SK-N-SH (cell line): Measurements from ENCODE around the gene CORT. TPM values are rescaled to one million over a fixed set of nuclear protein-coding genes. Genes with fewer than 3 reads are reported as not detected.
A peak's percentile ranks its signal among the peaks of the same experiment; 100 is the strongest.

Experiments used
- CTCF ChIA-PET: fragments of 300-600, 350-600 bp; formaldehyde crosslinking; extraction: SDS; loops from one replicate; lab custom pipeline; 2021; lab: Yijun Ruan, JAX
- POLR2A ChIA-PET: fragments of 350-600 bp; sonication (Branson Sonifier 250); formaldehyde crosslinking; extraction: SDS; loops from one replicate; lab custom pipeline; 2020; ENCODE audit warnings: antibody characterized with exemption, inconsistent platforms; lab: Yijun Ruan, JAX
- DNase-seq: peaks from one replicate; pipeline ENCODE4 v3.0.0; 2012
- H2AFZ ChIP-seq: fragments of 200-600 bp; sonication (generic); 2 replicates; pipeline ENCODE4 v1.8.1; 2016; ENCODE audit warnings: antibody characterized with exemption, mild to moderate bottlenecking, low read depth
- H3F3A ChIP-seq: fragments of 200-600 bp; sonication (generic); replicated peaks from 2 replicates; pipeline ENCODE3; 2016; ENCODE audit warnings: antibody characterized with exemption, mild to moderate bottlenecking; ENCODE audit not compliant: insufficient read depth
- H3K27ac ChIP-seq, 2 experiments: fragments of 200-500 bp in 1 of 2; fragments of 200-600 bp in 1 of 2; sonication (Bioruptor generic) in 1 of 2; sonication (generic), shearing (Covaris generic) in 1 of 2; 2 replicates each; pipeline versions ENCODE4 v1.5.1 to v1.6.1; 2014 to 2016; ENCODE audit warnings: low read depth in 2 of 2, inconsistent platforms in 1 of 2, low read length in 1 of 2, mild to moderate bottlenecking in 1 of 2, mixed read lengths in 1 of 2
- H3K27me3 ChIP-seq: fragments of 200-600 bp; sonication (generic), shearing (Covaris generic); 2 replicates; pipeline ENCODE4 v1.6.1; 2016; ENCODE audit warnings: mixed run types; ENCODE audit not compliant: insufficient read depth
- H3K36me3 ChIP-seq, 2 experiments: fragments of 200-500 bp in 1 of 2; fragments of 200-600 bp in 1 of 2; sonication (Bioruptor generic) in 1 of 2; sonication (generic) in 1 of 2; replicated peaks in 1 of 2; 2 replicates each; pipeline versions ENCODE3 to v1.5.1; 2014 to 2016; ENCODE audit warnings: low read length in 1 of 2, mild to moderate bottlenecking in 1 of 2; ENCODE audit not compliant: insufficient read depth in 2 of 2, control insufficient read depth in 1 of 2
- H3K4me1 ChIP-seq, 2 experiments: fragments of 200-500 bp in 1 of 2; fragments of 200-600 bp in 1 of 2; sonication (Bioruptor generic) in 1 of 2; sonication (generic), shearing (Covaris generic) in 1 of 2; 2 replicates each; pipeline versions ENCODE4 v1.5.1 to v1.6.1; 2014 to 2016; ENCODE audit warnings: low read depth in 1 of 2, low read length in 1 of 2, mixed run types in 1 of 2; ENCODE audit not compliant: insufficient read depth in 2 of 2, control insufficient read depth in 1 of 2
- H3K4me2 ChIP-seq: fragments of 200-600 bp; sonication (generic), shearing (Covaris generic); 2 replicates; pipeline ENCODE4 v1.6.1; 2017; ENCODE audit warnings: mixed run types
- H3K4me3 ChIP-seq, 2 experiments: fragments of 200-500 bp in 1 of 2; fragments of 200-600 bp in 1 of 2; sonication (Bioruptor generic) in 1 of 2; sonication (generic), shearing (Covaris generic) in 1 of 2; 2 replicates each; pipeline versions ENCODE4 v1.5.1 to v1.8.1; 2014 to 2016; ENCODE audit warnings: low read depth in 2 of 2, inconsistent platforms in 1 of 2, low read length in 1 of 2, mild to moderate bottlenecking in 1 of 2, mixed read lengths in 1 of 2, moderate library complexity in 1 of 2
- H3K79me2 ChIP-seq: fragments of 200-600 bp; sonication (generic); 2 replicates; pipeline ENCODE4 v1.8.1; 2017; ENCODE audit warnings: mild to moderate bottlenecking; ENCODE audit not compliant: insufficient read depth
- H3K9ac ChIP-seq: fragments of 200-600 bp; sonication (generic); 2 replicates; pipeline ENCODE4 v1.6.1; 2017; ENCODE audit warnings: mixed run types
- H3K9me2 ChIP-seq: fragments of 200-600 bp; sonication (generic); 2 replicates; pipeline ENCODE4 v1.6.1; 2017; ENCODE audit warnings: mixed run types
- H3K9me3 ChIP-seq: fragments of 200-600 bp; sonication (generic); 2 replicates; pipeline ENCODE4 v1.6.1; 2017; ENCODE audit warnings: mixed run types, mild to moderate bottlenecking, moderate library complexity
- H4K20me1 ChIP-seq: fragments of 200-600 bp; sonication (generic); 2 replicates; pipeline ENCODE4 v1.6.1; 2017; ENCODE audit warnings: mild to moderate bottlenecking, mixed run types; ENCODE audit not compliant: insufficient read depth
- ELF1 ChIP-seq: IDR thresholded peaks from 2 replicates; pipeline ENCODE4 v1.4.0; 2012
- EP300 ChIP-seq, 2 experiments: IDR thresholded peaks; 2 replicates each; pipeline versions ENCODE4 v1.4.0 to v1.6.1; 2012; ENCODE audit warnings: borderline replicate concordance in 1 of 2, low read depth in 1 of 2, low read length in 1 of 2
- FOXM1 ChIP-seq: IDR thresholded peaks from 2 replicates; pipeline ENCODE4 v1.4.0; 2012; ENCODE audit warnings: low read depth, mild to moderate bottlenecking
- MEF2A ChIP-seq: IDR thresholded peaks from 2 replicates; pipeline ENCODE4 v1.4.0; 2012; ENCODE audit warnings: low read depth, borderline replicate concordance
- RAD21 ChIP-seq: IDR thresholded peaks from 2 replicates; pipeline ENCODE4 v1.6.1; 2012; ENCODE audit warnings: mild to moderate bottlenecking, low read length
- RCOR1 ChIP-seq: fragments of 150-350 bp; IDR thresholded peaks from 2 replicates; pipeline ENCODE4 v1.6.1; 2017; ENCODE audit warnings: antibody characterized with exemption, low read length
- SMC3 ChIP-seq: IDR thresholded peaks from 2 replicates; pipeline ENCODE4 v1.6.1; 2012; ENCODE audit warnings: low read depth, low read length, improper control_type of control experiment
- TAF1 ChIP-seq: IDR thresholded peaks from 2 replicates; pipeline ENCODE4 v1.6.1; 2012; ENCODE audit warnings: low read depth, mild to moderate bottlenecking, low read length, moderate library complexity, borderline replicate concordance
- TCF12 ChIP-seq: IDR thresholded peaks from 2 replicates; pipeline ENCODE4 v1.4.0; 2012
- TEAD4 ChIP-seq: IDR thresholded peaks from 2 replicates; pipeline ENCODE4 v1.4.0; 2012; ENCODE audit warnings: mild to moderate bottlenecking, borderline replicate concordance; ENCODE audit not compliant: insufficient read depth
- WGBS: methylation state at CpG from one replicate; pipeline ENCODE4 v1.1.6; 2017; ENCODE audit warnings: low lambda C conversion rate; 5-methylcytosine and 5-hydroxymethylcytosine counted together
- polyA plus RNA-seq, 3 experiments: library from polyadenylated mRNA; depleted of rRNA; stranded (reverse); fragments of >200 nt; gene quantifications; 2 replicates each; pipeline ENCODE4 v1.2.3, GENCODE V29; 2012
- TF ChIP-seq, protein P1 (sequence below): IDR thresholded peaks from 2 replicates; pipeline ENCODE4; 2012
- TF ChIP-seq, protein P2 (sequence below): fragments of 200-600 bp; sonication (generic); IDR thresholded peaks from 2 replicates; pipeline ENCODE4 v1.6.1; 2017; ENCODE audit warnings: antibody characterized with exemption, mild to moderate bottlenecking, moderate library complexity
- TF ChIP-seq, protein P3 (sequence below): fragments of 150-350 bp; IDR thresholded peaks from 2 replicates; pipeline ENCODE4 v1.6.1; 2016; ENCODE audit warnings: mild to moderate bottlenecking, low read depth, low read length
- TF ChIP-seq, protein P4 (sequence below): IDR thresholded peaks from 2 replicates; pipeline ENCODE4 v1.4.0; 2012; ENCODE audit warnings: low read depth

Gene CORT
- polyA plus RNA-seq, 1 of the 3 experiments (the other 2 are of a cell fraction): 0.26 TPM

DNA sequence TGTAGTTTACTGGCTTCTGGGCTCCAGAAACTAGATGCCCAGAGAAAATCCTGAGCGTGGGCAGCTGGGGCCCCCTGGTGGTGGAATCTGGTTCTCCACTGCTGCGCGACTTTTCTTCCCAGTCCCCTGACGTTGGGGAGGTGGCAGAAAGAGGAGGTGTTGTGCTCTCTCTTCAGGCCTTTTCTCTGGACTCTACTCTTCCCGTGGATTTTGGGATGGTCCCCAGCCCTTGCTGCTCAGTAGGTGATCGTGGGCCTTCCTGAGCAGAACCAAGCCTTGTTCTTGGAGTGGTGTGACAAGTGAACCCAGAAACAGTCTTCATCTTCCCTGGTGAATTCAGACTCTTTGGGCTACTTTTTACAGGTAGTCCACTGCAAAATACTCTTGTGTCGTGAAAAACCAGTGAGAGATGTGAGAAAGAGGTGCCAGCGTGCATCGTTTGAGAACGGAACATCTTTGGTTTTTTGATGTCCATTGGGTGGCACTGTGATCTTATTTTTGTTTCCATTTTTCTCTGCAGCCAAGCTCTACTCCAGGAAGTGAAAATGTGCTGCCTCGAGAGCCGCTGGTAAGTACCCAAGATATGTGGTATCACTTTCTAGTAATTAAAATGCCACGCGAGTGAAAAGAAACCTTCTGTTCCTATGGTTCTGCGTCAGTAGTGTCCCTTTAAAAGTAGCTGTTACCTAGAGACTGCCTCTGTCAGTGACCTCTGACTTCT, 45.1 kb downstream of the CORT start:
- WGBS: 7% methylated on average over 15 of the region's 15 CpGs
- POLR2A ChIA-PET: interaction anchor here (2.3 kb wide), 1 partner anchor 64 kb away, joined by 11 read pairs; the partner anchor contains the start of gene CENPS
- H3K4me3 ChIP-seq: peak overlapping the region in 1 of 2 experiments; percentile 52; a peak in 1 of 4 replicates
- 0 out of 2 replicates have a peak overlapping the region, but pooled peaks have one; percentile 48 for H2AFZ ChIP-seq
- H3K4me1 ChIP-seq: peaks cover 0 to 10% of the 10 kb centered on the region in 2 experiments; a peak in 1 of 4 replicates
- peak; percentile 84 for DNase-seq
- H3K9me3 ChIP-seq: no peaks in the 10 kb centered on the region
- peak overlapping the region; percentile 83 for H3K4me2 ChIP-seq
- CTCF ChIA-PET: interaction anchor here (0.6 to 11.5 kb wide), 76 partner anchors 9 to 558 kb away, joined by 3 to 203 read pairs (median 4); partner anchors contain the start of genes CENPS, CORT, DFFA and PEX14
- H3K27me3 ChIP-seq: no peaks in the 10 kb centered on the region
- peaks cover 13% of the 10 kb centered on the region; the same call in 1 of the 2 replicates for H4K20me1 ChIP-seq
- peaks cover 4 to 13% of the 10 kb centered on the region in 2 experiments for H3K36me3 ChIP-seq
- peaks cover 3% of the 10 kb centered on the region for H3F3A ChIP-seq
- H3K9me2 ChIP-seq: no peaks in the 10 kb centered on the region
- H3K79me2 ChIP-seq: peaks cover 82% of the 10 kb centered on the region
- no peak for TF ChIP-seq EP300 (IDR thresholded peaks at IDR 0.05; ENCODE audit: borderline replicate concordance in 1 of 2, low read depth in 1 of 2, low read length in 1 of 2)
- TF ChIP-seq, protein P1, sequence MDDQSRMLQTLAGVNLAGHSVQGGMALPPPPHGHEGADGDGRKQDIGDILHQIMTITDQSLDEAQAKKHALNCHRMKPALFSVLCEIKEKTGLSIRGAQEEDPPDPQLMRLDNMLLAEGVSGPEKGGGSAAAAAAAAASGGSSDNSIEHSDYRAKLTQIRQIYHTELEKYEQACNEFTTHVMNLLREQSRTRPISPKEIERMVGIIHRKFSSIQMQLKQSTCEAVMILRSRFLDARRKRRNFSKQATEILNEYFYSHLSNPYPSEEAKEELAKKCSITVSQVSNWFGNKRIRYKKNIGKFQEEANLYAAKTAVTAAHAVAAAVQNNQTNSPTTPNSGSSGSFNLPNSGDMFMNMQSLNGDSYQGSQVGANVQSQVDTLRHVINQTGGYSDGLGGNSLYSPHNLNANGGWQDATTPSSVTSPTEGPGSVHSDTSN: no peak
- TF ChIP-seq, protein P2, sequence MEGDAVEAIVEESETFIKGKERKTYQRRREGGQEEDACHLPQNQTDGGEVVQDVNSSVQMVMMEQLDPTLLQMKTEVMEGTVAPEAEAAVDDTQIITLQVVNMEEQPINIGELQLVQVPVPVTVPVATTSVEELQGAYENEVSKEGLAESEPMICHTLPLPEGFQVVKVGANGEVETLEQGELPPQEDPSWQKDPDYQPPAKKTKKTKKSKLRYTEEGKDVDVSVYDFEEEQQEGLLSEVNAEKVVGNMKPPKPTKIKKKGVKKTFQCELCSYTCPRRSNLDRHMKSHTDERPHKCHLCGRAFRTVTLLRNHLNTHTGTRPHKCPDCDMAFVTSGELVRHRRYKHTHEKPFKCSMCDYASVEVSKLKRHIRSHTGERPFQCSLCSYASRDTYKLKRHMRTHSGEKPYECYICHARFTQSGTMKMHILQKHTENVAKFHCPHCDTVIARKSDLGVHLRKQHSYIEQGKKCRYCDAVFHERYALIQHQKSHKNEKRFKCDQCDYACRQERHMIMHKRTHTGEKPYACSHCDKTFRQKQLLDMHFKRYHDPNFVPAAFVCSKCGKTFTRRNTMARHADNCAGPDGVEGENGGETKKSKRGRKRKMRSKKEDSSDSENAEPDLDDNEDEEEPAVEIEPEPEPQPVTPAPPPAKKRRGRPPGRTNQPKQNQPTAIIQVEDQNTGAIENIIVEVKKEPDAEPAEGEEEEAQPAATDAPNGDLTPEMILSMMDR: peak; percentile 97
- TF ChIP-seq SMC3: peak; percentile 60
- TF ChIP-seq TAF1: no peak
- TF ChIP-seq, protein P3, sequence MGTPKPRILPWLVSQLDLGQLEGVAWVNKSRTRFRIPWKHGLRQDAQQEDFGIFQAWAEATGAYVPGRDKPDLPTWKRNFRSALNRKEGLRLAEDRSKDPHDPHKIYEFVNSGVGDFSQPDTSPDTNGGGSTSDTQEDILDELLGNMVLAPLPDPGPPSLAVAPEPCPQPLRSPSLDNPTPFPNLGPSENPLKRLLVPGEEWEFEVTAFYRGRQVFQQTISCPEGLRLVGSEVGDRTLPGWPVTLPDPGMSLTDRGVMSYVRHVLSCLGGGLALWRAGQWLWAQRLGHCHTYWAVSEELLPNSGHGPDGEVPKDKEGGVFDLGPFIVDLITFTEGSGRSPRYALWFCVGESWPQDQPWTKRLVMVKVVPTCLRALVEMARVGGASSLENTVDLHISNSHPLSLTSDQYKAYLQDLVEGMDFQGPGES: no peak
- TF ChIP-seq RAD21: peak; percentile 87
- TF ChIP-seq TEAD4: no peak
- 0 out of 2 replicates have a peak, but pooled peaks have one; percentile 44 for TF ChIP-seq ELF1
- TF ChIP-seq TCF12: no peak
- peak overlapping the region; percentile 26 to 32; a peak in 2 of 4 replicates for H3K27ac ChIP-seq
- H3K9ac ChIP-seq: peak overlapping the region; percentile 26; the same call in 1 of the 2 replicates

DNA sequence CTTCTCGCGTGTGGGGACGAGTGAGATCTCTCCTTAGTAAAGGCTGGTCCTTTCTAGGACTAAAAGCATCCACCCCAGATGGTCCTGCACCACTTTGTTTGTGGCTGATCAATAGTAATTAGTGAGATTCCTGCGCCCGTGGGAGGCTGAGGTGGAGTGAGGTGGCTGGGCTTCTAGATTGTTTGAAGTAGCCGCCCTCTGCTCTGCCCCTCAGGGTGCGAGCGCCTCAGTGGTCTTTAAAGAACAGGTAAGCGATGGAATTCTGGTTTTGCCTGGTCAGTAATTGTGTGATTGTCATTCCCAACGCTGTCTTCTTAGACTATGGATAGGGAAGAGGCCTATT, 45.6 kb downstream of the CORT start:
- H3K9ac ChIP-seq: no peak overlapping the region
- CTCF ChIA-PET: interaction anchor here (0.6 to 11.5 kb wide), 49 partner anchors 10 to 1662 kb away, joined by 3 to 203 read pairs (median 5); partner anchors contain the start of genes CENPS and PEX14
- TF ChIP-seq RCOR1 (no peak), FOXM1 (no peak), MEF2A (no peak)
- TF ChIP-seq, protein P4, sequence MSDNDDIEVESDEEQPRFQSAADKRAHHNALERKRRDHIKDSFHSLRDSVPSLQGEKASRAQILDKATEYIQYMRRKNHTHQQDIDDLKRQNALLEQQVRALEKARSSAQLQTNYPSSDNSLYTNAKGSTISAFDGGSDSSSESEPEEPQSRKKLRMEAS: no peak
- H3K4me1 ChIP-seq: peaks cover 0 to 10% of the 10 kb centered on the region in 2 experiments; a peak in 1 of 4 replicates
- H3K9me3 ChIP-seq: no peaks in the 10 kb centered on the region
- DNase-seq: no peak
- peak overlapping the region in 1 of 2 experiments; percentile 26; a peak in 2 of 4 replicates for H3K27ac ChIP-seq
- peaks cover 79% of the 10 kb centered on the region for H3K79me2 ChIP-seq
- peaks cover 13% of the 10 kb centered on the region; the same call in 1 of the 2 replicates for H4K20me1 ChIP-seq
- no peaks in the 10 kb centered on the region for H3K9me2 ChIP-seq
- POLR2A ChIA-PET: interaction anchor here (2.3 kb wide), 1 partner anchor 65 kb away, joined by 11 read pairs; the partner anchor contains the start of gene CENPS
- WGBS: 95% methylated on average over 10 of the region's 10 CpGs
- 0 out of 4 replicates have a peak overlapping the region, but pooled peaks of 1 of the 2 experiments have one; percentile 52 for H3K4me3 ChIP-seq
- peaks cover 3% of the 10 kb centered on the region for H3F3A ChIP-seq
- no peaks in the 10 kb centered on the region for H3K27me3 ChIP-seq
- peak overlapping the region; percentile 83 for H3K4me2 ChIP-seq
- no peak overlapping the region for H2AFZ ChIP-seq
- H3K36me3 ChIP-seq: peaks cover 4 to 13% of the 10 kb centered on the region in 2 experiments
